ENCODE measurements around the gene SLC25A4.
A peak's percentile ranks its signal among the peaks of the same experiment; 100 is the strongest.
"Not testable (repeated sequence)": the region's sequence is repeated elsewhere in the genome, so short reads cannot be mapped to it uniquely, and the experiment has no call there.

Gene SLC25A4

GRCh38 chr4:185106353-185106752 lies 36.7 kb upstream of the SLC25A4 start:
- no peaks in the 10 kb centered on the region for H3K27me3 ChIP-seq

DNA sequence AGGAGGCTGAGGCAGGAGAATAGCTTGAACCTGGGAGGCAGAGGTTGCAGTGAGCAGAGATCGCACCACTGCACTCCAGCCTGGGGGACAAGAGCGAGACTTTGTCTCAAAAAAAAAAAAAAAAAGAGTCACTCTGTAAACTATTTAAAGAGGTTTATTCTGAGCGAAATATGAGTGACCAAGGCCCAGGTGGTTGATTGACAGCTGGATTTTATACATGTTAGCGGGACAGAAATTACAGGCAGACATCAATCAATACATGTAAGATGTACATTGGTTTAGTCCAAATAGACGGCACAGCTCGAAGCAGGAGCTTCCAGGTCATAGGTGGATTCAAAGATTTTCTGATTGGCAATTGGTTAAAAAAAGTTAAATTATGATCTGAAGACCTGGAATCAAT lies 35.5 kb upstream of the SLC25A4 start:
- not testable (repeated sequence) for H3K27ac ChIP-seq; H3K4me3 ChIP-seq; H3K9me3 ChIP-seq (replicated peaks in 1 of 11); H3K4me2 ChIP-seq; H4K20me1 ChIP-seq; H3K27me3 ChIP-seq; H3K36me3 ChIP-seq; H3K9ac ChIP-seq
- peaks cover 0 to 12% (median 3%) of the 10 kb centered on the region in 10 experiments; a peak in 9 of 20 replicates for H3K4me1 ChIP-seq

More at GRCh38 chr4:185106353-185106752, 36.7 kb upstream of the SLC25A4 start:
- no peaks in the 10 kb centered on the region for H3K36me3 ChIP-seq
- H3K9ac ChIP-seq, result no peak overlapping the region
- no peaks in the 10 kb centered on the region for H4K20me1 ChIP-seq
- no peaks in the 10 kb centered on the region for H3K4me1 ChIP-seq
- H3K9me3 ChIP-seq (replicated peaks in 1 of 11), result no peaks in the 10 kb centered on the region
- no peak for TF ChIP-seq Cebpa-rat (IDR thresholded peaks at IDR 0.05)
- no peak overlapping the region for H3K27ac ChIP-seq
- no peak overlapping the region for H3K4me2 ChIP-seq
- no peak overlapping the region for H3K4me3 ChIP-seq

DNA sequence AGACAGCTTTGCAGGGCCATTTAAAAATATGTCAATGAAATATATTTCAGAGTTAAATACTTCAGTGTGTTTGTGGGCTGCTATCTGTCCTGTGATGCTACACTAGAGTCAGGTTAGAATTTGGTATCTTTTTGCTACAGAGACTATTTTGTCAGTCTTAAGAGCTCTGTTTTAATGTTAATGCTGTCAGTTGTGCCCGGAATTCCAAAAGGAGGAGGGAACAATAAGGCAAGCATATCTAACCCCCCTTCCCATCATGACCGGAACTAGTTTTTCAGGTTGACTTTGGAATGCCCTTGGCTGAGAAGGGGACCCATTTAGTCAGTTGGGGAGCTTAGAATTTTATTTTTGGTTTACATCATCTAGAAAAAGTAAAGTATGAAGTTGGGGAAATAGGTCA lies 34.9 kb upstream of the SLC25A4 start:
- Histone ChIP-seq H3K9me3 (replicated peaks in 1 of 11) (no peaks in the 10 kb centered on the region), H3K4me2 (no peak overlapping the region), H3K9ac (no peak overlapping the region), H3K27ac (no peak overlapping the region), H3K4me3 (no peak overlapping the region), H3K27me3 (no peaks in the 10 kb centered on the region), H3K4me1 (peaks cover 0 to 15% (median 3%) of the 10 kb centered on the region in 10 experiments; a peak in 9 of 20 replicates), H4K20me1 (no peaks in the 10 kb centered on the region), H3K36me3 (no peaks in the 10 kb centered on the region)
- TF ChIP-seq Cebpa-rat (IDR thresholded peaks at IDR 0.05), result no peak

DNA sequence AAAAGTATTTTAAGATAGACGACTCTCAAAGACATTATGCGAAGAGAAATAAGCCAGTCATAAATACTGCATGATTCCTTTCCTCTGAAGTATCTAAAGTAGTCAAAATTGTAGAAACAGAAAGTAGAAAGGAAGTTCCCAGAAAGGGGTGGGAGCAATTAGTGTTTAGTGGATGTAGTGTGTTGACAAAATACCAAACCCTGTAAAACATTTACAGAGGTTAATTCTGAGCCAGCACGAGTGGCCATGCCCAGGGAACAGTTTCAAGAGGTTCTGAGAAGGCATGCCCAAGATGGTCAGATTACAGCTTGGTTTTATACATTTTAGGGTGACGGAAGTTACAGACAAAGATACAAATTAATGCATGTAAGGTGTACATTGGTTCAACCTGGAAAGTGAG lies 34.4 kb upstream of the SLC25A4 start:
- TF ChIP-seq Cebpa-rat (IDR thresholded peaks at IDR 0.05), result no peak
- Histone ChIP-seq H3K4me1 (peaks cover 0 to 15% (median 3%) of the 10 kb centered on the region in 10 experiments; a peak in 9 of 20 replicates), H3K27me3 (no peaks in the 10 kb centered on the region), H3K4me3 (no peak overlapping the region), H3K4me2 (no peak overlapping the region), H3K27ac (no peak overlapping the region), H3K36me3 (no peaks in the 10 kb centered on the region), H3K9me3 (replicated peaks in 1 of 11) (no peaks in the 10 kb centered on the region), H3K9ac (no peak overlapping the region), H4K20me1 (no peaks in the 10 kb centered on the region)

GRCh38 chr4:185109736-185110135 lies 33.3 kb upstream of the SLC25A4 start:
- Histone ChIP-seq H3K9ac (no peak overlapping the region), H4K20me1 (no peaks in the 10 kb centered on the region), H3K36me3 (no peaks in the 10 kb centered on the region), H3K4me3 (no peak overlapping the region), H3K4me1 (peaks cover 0 to 15% (median 3%) of the 10 kb centered on the region in 10 experiments; a peak in 9 of 20 replicates), H3K27ac (no peak overlapping the region), H3K27me3 (no peaks in the 10 kb centered on the region), H3K4me2 (no peak overlapping the region), H3K9me3 (replicated peaks in 1 of 11) (no peaks in the 10 kb centered on the region)
- TF ChIP-seq Cebpa-rat (IDR thresholded peaks at IDR 0.05), result no peak

GRCh38 chr4:185110375-185110823 lies 32.7 kb upstream of the SLC25A4 start:
- H3K9ac ChIP-seq, result no peak overlapping the region
- H3K27me3 ChIP-seq, result no peaks in the 10 kb centered on the region
- H4K20me1 ChIP-seq, result no peaks in the 10 kb centered on the region
- H3K4me3 ChIP-seq, result no peak overlapping the region
- H3K27ac ChIP-seq, result no peak overlapping the region
- no peaks in the 10 kb centered on the region for H3K9me3 ChIP-seq (replicated peaks in 1 of 11)
- no peaks in the 10 kb centered on the region for H3K36me3 ChIP-seq
- no peak overlapping the region for H3K4me2 ChIP-seq
- H3K4me1 ChIP-seq, result peaks cover 0 to 15% (median 3%) of the 10 kb centered on the region in 10 experiments; a peak in 9 of 20 replicates
- no peak for TF ChIP-seq Cebpa-rat (IDR thresholded peaks at IDR 0.05)

GRCh38 chr4:185112104-185112503 lies 31.0 kb upstream of the SLC25A4 start:
- no peaks in the 10 kb centered on the region for H3K27me3 ChIP-seq
- no peak overlapping the region for H3K9ac ChIP-seq
- H3K27ac ChIP-seq, result no peak overlapping the region
- no peaks in the 10 kb centered on the region for H3K9me3 ChIP-seq (replicated peaks in 1 of 11)
- peak overlapping the region in 6 of 11 experiments; percentile 26 to 73 (median 54); a peak in 9 of 22 replicates for H3K4me2 ChIP-seq
- peaks cover under 1 to 15% (median 7%) of the 10 kb centered on the region in 10 experiments; a peak in 19 of 20 replicates for H3K4me1 ChIP-seq
- no peak overlapping the region for H3K4me3 ChIP-seq
- TF ChIP-seq Cebpa-rat (IDR thresholded peaks at IDR 0.05), result no peak
- no peaks in the 10 kb centered on the region for H4K20me1 ChIP-seq
- H3K36me3 ChIP-seq, result no peaks in the 10 kb centered on the region

DNA sequence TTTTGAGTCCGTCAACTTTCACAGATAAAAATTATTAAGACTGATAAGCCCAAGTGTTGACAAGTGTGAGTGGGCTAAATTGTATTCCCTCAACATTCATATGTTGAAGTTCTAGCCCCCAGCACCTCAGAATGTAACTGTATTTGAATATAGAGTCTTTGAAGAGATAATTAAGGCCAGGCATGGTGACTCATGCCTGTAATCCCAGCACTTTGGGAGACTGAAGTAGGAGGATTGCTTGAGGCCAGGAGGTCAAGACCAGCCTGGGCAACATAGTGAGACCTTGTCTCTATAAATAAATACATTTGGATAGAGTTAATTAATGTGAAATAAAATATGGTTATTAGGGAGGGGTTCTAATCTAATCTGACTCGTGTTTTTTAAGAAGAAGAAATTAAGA lies 29.7 kb upstream of the SLC25A4 start:
- TF ChIP-seq Cebpa-rat (IDR thresholded peaks at IDR 0.05), result no peak
- no peak overlapping the region for H3K4me2 ChIP-seq
- no peak overlapping the region for H3K9ac ChIP-seq
- H3K27ac ChIP-seq, result no peak overlapping the region
- peaks cover 7 to 16% (median 12%) of the 10 kb centered on the region in 10 experiments; a peak in 19 of 20 replicates for H3K4me1 ChIP-seq
- H3K27me3 ChIP-seq, result no peaks in the 10 kb centered on the region
- H3K9me3 ChIP-seq (replicated peaks in 1 of 11), result no peaks in the 10 kb centered on the region
- no peak overlapping the region for H3K4me3 ChIP-seq
- no peaks in the 10 kb centered on the region for H4K20me1 ChIP-seq
- no peaks in the 10 kb centered on the region for H3K36me3 ChIP-seq

DNA sequence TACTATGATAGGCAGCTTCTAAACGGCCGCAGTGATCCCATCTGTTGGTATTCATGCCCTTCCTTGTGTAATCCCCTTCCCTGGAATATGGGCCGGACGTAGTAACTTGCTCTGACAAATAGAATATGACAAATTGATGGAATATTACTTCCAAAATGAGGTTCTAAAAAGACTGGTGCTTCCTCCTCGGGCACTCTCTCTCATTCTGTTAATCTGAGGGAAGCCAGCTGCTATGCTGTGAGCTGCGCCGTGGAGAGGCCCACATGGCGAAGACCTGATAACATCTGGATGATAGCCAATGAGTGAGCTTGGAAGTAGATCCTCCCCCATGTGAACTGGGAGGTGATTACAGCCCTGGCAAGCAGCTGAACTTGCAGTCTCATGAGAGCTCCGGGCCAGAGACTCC lies 27.2 kb upstream of the SLC25A4 start:
- peaks cover 12 to 31% (median 19%) of the 10 kb centered on the region in 10 experiments; a peak in 19 of 20 replicates for H3K4me1 ChIP-seq

DNA sequence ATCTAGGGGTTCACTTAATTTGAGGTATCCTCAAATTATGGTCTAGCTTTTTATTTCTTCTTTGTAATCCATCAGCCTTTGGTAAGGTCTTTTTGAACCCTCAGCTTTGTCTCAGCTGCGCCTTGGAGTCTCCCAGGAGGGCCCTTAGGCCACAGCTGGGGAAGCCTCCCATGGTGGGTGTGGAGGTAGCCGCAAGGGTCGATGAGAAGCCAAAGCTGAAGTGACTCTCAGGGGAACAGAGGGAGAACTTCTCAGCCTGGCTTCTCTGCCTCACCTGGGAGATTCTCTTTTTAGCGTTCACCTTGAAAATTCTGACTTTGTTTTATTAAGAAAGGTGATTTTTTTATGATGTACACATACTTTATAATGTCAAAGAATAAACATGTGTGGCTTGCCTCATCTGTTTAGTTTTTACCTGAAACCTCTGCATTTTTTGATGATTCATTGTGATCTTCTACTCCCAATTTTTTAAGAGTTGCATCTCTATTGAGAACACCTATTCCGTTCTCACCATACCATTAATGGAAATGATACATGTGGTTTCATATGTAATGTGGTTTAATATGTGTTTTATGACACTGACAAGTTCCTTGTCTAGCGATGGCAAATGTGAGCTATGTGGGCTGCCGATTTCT lies 25.6 kb upstream of the SLC25A4 start:
- H3K9ac ChIP-seq, result no peak overlapping the region
- no peaks in the 10 kb centered on the region for H4K20me1 ChIP-seq
- no peak for TF ChIP-seq Cebpa-rat (IDR thresholded peaks at IDR 0.05)
- H3K9me3 ChIP-seq (replicated peaks in 1 of 11), result no peaks in the 10 kb centered on the region
- H3K4me1 ChIP-seq, result peaks cover 12 to 28% (median 23%) of the 10 kb centered on the region in 10 experiments
- H3K36me3 ChIP-seq, result no peaks in the 10 kb centered on the region
- H3K27me3 ChIP-seq, result no peaks in the 10 kb centered on the region
- H3K27ac ChIP-seq, result no peak overlapping the region
- H3K4me3 ChIP-seq, result no peak overlapping the region
- peak overlapping the region in 7 of 11 experiments; percentile 4 to 54 (median 38); a peak in 10 of 22 replicates for H3K4me2 ChIP-seq

More for the DNA sequence above, 27.2 kb upstream of the SLC25A4 start:
- H3K9ac ChIP-seq, result no peak overlapping the region
- H3K4me3 ChIP-seq, result no peak overlapping the region
- H3K27me3 ChIP-seq, result no peaks in the 10 kb centered on the region
- no peaks in the 10 kb centered on the region for H3K9me3 ChIP-seq (replicated peaks in 1 of 11)
- TF ChIP-seq Cebpa-rat (IDR thresholded peaks at IDR 0.05), result no peak
- no peak overlapping the region for H3K4me2 ChIP-seq
- H3K27ac ChIP-seq, result no peak overlapping the region
- H3K36me3 ChIP-seq, result no peaks in the 10 kb centered on the region
- no peaks in the 10 kb centered on the region for H4K20me1 ChIP-seq

All from BLaER1 treated with 17β-estradiol and CSF1 and Interleukin-3, amounts not matched to agents 10 nM and 100 nM (cell line).